Measurements from ENCODE around the gene ART4. TPM values are rescaled to one million over a fixed set of nuclear protein-coding genes. Genes with fewer than 3 reads are reported as not detected.

The ART4 gene
- total RNA-seq, 2 donors from 2014 or later = 0.20 to 0.21 TPM

DNA sequence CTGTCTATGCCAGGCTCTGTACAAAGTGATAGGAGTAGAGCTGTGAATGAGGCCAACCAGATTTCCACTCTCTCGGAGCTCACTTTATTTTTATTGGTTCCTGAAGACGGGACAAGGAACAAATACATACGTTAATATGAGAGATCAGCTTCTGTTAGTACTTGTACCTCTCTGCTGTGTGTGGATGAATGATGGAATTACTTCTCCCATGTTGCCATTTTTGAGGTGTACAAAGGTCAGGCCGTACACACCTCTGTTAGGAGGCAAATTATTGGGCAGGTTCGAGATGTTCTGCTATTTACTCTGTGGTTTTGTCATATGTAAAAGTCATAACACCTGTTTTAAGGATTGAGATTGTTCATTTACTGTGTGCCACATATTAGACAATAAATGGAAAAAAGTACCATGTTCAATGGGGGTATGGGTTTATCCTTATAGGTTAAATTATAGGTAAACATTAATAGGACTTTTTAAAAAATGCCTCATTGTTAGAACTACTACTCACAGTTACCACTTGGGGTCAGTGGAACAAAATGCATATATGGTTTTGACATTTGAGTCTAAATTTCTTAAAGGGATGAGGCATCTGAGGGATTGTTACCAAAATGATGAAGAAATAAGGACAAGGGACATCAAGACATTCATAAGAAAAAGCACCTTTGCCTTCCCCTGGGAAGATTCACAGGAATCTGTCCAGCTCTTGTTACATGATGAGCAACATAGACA is 66.9 kb downstream of the ART4 start:
- intact Hi-C loops (cut with DNase I, micrococcal nuclease) = no loop called here
- DNase-seq = no peak
- ATAC-seq = no peak

- intact Hi-C loops (cut with DNase I, micrococcal nuclease) = no loop called here
- ATAC-seq (no peak), DNase-seq (no peak)
These were observed 67.7 kb downstream of the ART4 start for GRCh38 chr12:14775636-14775980.

Other genes with a start within 250 kb of the ART4 start
- gene GUCY2C, start 146.9 kb downstream of the ART4 start, total RNA-seq = 10 to 100 TPM; 75.0 to 82.8 TPM
- gene WBP11, start 40.0 kb downstream of the ART4 start, total RNA-seq = 10 to 100 TPM; 38.0 to 44.1 TPM
- under 1 TPM; 0.31 to 0.89 TPM for gene C12orf60, start 39.9 kb downstream of the ART4 start, total RNA-seq
- gene SMCO3, start 29.3 kb downstream of the ART4 start, total RNA-seq = not detected
- gene MGP, start 42.3 kb upstream of the ART4 start, total RNA-seq = 100 to 1,000 TPM in 1 of 2 donors, 10 to 100 TPM in 1; 77.0 to 248 TPM
- 1 to 10 TPM; 1.0 to 3.3 TPM for gene ERP27, start 95.0 kb upstream of the ART4 start, total RNA-seq
- 10 to 100 TPM; 23.5 to 38.5 TPM for gene ARHGDIB, start 118.1 kb upstream of the ART4 start, total RNA-seq
- not detected for gene PDE6H, start 129.5 kb upstream of the ART4 start, total RNA-seq

Measured in left colon (tissue), 2 donors.